Activated T-helper 2 cell treated with anti-CD3 and anti-CD28 coated beads, Interferon-gamma antibody, Interleukin-2, Interleukin-4, amounts not matched to agents 10 μg/mL and 5 μg/mL and 100 μg/mL, durations not matched to agents 14 hours and 24 hours and 36 hours (primary cell): ENCODE measurements around the gene JAG1. TPM values are rescaled to one million over a fixed set of nuclear protein-coding genes. Genes with fewer than 3 reads are reported as not detected.

Experiments
- DNase-seq: peaks from one replicate; pipeline ENCODE4 v3.0.0; 2021; ENCODE audit warnings: low spot score
- H3K27ac Mint-ChIP-seq: one replicate; pipeline ENCODE4 v1.8.0; 2021; ENCODE audit warnings: mixed read lengths
- H3K27me3 Mint-ChIP-seq: one replicate; pipeline ENCODE4 v1.8.0; 2021; ENCODE audit warnings: low read depth, mixed read lengths
- H3K36me3 Mint-ChIP-seq: one replicate; pipeline ENCODE4 v1.8.0; 2021; ENCODE audit warnings: low read depth, mixed read lengths
- H3K4me1 Mint-ChIP-seq: one replicate; pipeline ENCODE4 v1.8.0; 2021; ENCODE audit warnings: low read depth, mixed read lengths
- H3K4me3 Mint-ChIP-seq: one replicate; pipeline ENCODE4 v1.8.0; 2021; ENCODE audit warnings: low read depth, mild to moderate bottlenecking, moderate library complexity, mixed read lengths
- H3K9me3 Mint-ChIP-seq: one replicate; pipeline ENCODE4 v1.8.0; 2021; ENCODE audit warnings: mixed read lengths
- intact Hi-C: fragments of 100-400 bp; cut with micrococcal nuclease; formaldehyde crosslinking; loops from one replicate; pipeline ENCODE4 v1.15.1; 2023
- total RNA-seq: library from RNA; stranded (reverse); gene quantifications from 2 replicates; pipeline ENCODE4 v1.2.3, GENCODE V29; 2022

JAG1 gene
- total RNA-seq, 1 donor from 2014 or later = 2.8 TPM

- H3K27ac Mint-ChIP-seq = no peak overlapping the region
These were observed 12.7 kb upstream of the JAG1 start for GRCh38 chr20:10686356-10687133.

DNA sequence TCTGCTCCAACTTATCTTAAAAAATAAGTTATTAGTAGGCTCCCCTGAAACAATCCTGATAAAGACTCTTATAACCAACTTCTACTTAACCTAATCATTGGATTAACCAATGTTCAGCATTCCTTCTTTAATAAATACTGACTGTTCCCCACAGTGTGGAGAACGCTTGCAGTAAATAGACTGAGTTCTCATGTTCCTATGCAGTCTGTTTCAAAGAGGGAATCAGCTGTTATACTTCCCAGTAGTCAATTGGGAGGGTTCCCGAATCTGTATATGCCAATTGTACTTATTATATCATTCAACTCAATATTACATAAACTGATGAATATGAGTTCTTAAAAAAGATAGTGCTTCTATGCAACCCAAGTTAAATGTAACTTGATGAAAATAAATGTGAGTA lies 9.7 kb upstream of the JAG1 start:
- Mint-ChIP-seq H3K36me3 (no peaks in the 10 kb centered on the region), H3K27me3 (peaks cover 33% of the 10 kb centered on the region), H3K4me3 (no peak overlapping the region), H3K27ac (no peak overlapping the region), H3K9me3 (no peaks in the 10 kb centered on the region), H3K4me1 (no peaks in the 10 kb centered on the region)
- intact Hi-C loops = no loop called here
- no peak for DNase-seq

More at GRCh38 chr20:10686356-10687133, 12.7 kb upstream of the JAG1 start:
- H3K4me1 Mint-ChIP-seq = no peaks in the 10 kb centered on the region
- H3K27me3 Mint-ChIP-seq = peaks cover 19% of the 10 kb centered on the region
- no peaks in the 10 kb centered on the region for H3K36me3 Mint-ChIP-seq
- no peak overlapping the region for H3K4me3 Mint-ChIP-seq
- DNase-seq = no peak
- H3K9me3 Mint-ChIP-seq = no peaks in the 10 kb centered on the region
- intact Hi-C loops = no loop called here

- Mint-ChIP-seq H3K27ac (no peak overlapping the region), H3K36me3 (no peaks in the 10 kb centered on the region), H3K4me1 (no peaks in the 10 kb centered on the region), H3K4me3 (no peak overlapping the region), H3K9me3 (no peaks in the 10 kb centered on the region), H3K27me3 (peaks cover 33% of the 10 kb centered on the region)
- intact Hi-C loops = no loop called here
- no peak for DNase-seq
These were observed 9.1 kb upstream of the JAG1 start for GRCh38 chr20:10682939-10683338.

GRCh38 chr20:10681494-10681893 lies 7.7 kb upstream of the JAG1 start:
- DNase-seq = no peak
- Mint-ChIP-seq H3K9me3 (no peaks in the 10 kb centered on the region), H3K4me3 (no peak overlapping the region), H3K36me3 (no peaks in the 10 kb centered on the region), H3K27ac (no peak overlapping the region), H3K27me3 (peaks cover 39% of the 10 kb centered on the region), H3K4me1 (no peaks in the 10 kb centered on the region)
- intact Hi-C loops = no loop called here

DNA sequence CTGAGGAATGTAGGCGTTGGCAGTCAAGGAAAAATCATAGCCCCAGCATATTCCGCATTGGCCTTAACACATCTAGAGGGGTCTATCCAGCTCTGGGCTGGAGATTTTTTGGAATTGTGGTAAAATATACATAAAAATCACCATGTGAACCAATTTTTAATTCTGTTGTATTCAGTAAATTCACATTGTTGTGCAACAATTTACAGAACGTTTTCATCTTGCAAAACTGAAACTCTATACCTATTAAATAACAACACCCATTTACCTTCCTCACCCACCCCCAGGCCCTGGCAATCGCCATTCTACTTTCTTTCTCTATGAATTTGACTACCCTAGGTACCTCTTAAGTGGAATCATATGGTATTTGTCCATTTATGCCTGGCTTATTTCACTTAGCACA lies 6.8 kb upstream of the JAG1 start:
- Mint-ChIP-seq H3K36me3 (no peaks in the 10 kb centered on the region), H3K9me3 (no peaks in the 10 kb centered on the region), H3K27ac (no peak overlapping the region), H3K27me3 (peaks cover 46% of the 10 kb centered on the region), H3K4me1 (no peaks in the 10 kb centered on the region), H3K4me3 (no peak overlapping the region)
- intact Hi-C loops = no loop called here
- DNase-seq = no peak

DNA sequence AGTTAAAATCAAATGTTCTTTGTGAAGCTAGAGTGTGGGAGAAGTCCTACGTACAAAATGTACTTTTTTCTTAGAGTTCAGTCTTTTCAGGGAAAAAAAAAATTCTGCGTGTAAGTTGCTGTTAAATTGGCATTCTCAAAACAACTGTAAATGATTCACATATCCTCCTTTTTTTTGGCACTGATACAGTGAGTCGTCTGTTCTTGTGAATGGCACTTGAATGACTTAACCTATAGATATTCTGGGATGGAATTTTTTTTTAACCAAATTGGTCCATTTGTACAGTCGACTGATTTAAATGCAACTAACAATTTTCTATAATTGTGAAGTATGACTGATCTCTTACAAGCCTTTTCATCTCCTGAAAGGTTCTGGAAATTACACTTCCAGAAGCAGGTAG lies 5.5 kb upstream of the JAG1 start:
- no peak overlapping the region for H3K27ac Mint-ChIP-seq
- H3K4me1 Mint-ChIP-seq = peaks cover 6% of the 10 kb centered on the region
- no peaks in the 10 kb centered on the region for H3K9me3 Mint-ChIP-seq
- DNase-seq = no peak
- intact Hi-C loops = loop anchor here (10.0 kb wide), 1 partner anchor 704 kb away; no protein-coding TSS in a partner anchor
- no peak overlapping the region for H3K4me3 Mint-ChIP-seq
- no peaks in the 10 kb centered on the region for H3K36me3 Mint-ChIP-seq
- H3K27me3 Mint-ChIP-seq = peaks cover 55% of the 10 kb centered on the region

DNA sequence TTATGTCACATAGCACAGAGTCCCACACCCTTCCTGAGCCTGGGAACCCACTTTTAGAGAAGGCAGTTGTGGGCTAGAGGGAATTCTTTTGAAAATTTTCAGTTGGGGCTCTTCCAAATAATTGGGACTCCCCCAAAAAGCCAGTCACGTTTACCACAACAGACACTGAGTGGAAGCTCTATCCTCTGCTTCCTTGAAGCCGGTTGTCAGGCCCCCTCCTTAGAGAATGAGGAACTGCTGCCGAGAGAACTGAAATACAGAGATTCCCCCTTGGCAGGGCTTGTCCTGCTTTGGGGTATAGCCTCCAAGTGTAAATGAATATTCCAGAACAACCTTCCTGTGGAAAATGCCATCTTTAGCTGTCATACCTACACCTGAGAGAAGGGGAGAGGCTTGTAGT lies 2.7 kb upstream of the JAG1 start:
- Mint-ChIP-seq H3K9me3 (no peaks in the 10 kb centered on the region), H3K4me1 (peaks cover 20% of the 10 kb centered on the region), H3K4me3 (no peak overlapping the region), H3K36me3 (no peaks in the 10 kb centered on the region), H3K27ac (no peak overlapping the region), H3K27me3 (peaks cover 57% of the 10 kb centered on the region)
- DNase-seq = no peak
- intact Hi-C loops = loop anchor here (10.0 kb wide), 1 partner anchor 702 kb away; no protein-coding TSS in a partner anchor

- Mint-ChIP-seq H3K4me1 (peaks cover 27% of the 10 kb centered on the region), H3K4me3 (peak overlapping the region; percentile 73)
- intact Hi-C loops = loop anchor here (10.0 kb wide), 1 partner anchor 701 kb away; no protein-coding TSS in a partner anchor
These were observed 1.6 kb upstream of the JAG1 start for GRCh38 chr20:10675450-10675848.

GRCh38 chr20:10674684-10675449 lies 1.1 kb upstream of the JAG1 start:
- intact Hi-C loops = loop anchor here (1.0 to 10.0 kb wide), 4 partner anchors 72 to 700 kb away; partner anchors contain the start of genes MKKS and SNAP25
- peak; percentile 48 for DNase-seq
- peaks cover 65% of the 10 kb centered on the region for H3K27me3 Mint-ChIP-seq
- H3K4me1 Mint-ChIP-seq = peaks cover 30% of the 10 kb centered on the region
- no peaks in the 10 kb centered on the region for H3K36me3 Mint-ChIP-seq
- H3K9me3 Mint-ChIP-seq = no peaks in the 10 kb centered on the region
- no peak overlapping the region for H3K27ac Mint-ChIP-seq
- peak overlapping the region; percentile 73 for H3K4me3 Mint-ChIP-seq

More at GRCh38 chr20:10675450-10675848, 1.6 kb upstream of the JAG1 start:
- no peaks in the 10 kb centered on the region for H3K9me3 Mint-ChIP-seq
- H3K36me3 Mint-ChIP-seq = no peaks in the 10 kb centered on the region
- DNase-seq = no peak
- H3K27me3 Mint-ChIP-seq = peaks cover 62% of the 10 kb centered on the region
- H3K27ac Mint-ChIP-seq = no peak overlapping the region

- peaks cover 30% of the 10 kb centered on the region for H3K4me1 Mint-ChIP-seq
- no peaks in the 10 kb centered on the region for H3K36me3 Mint-ChIP-seq
- peak; percentile 13 for DNase-seq
- no peaks in the 10 kb centered on the region for H3K9me3 Mint-ChIP-seq
- H3K4me3 Mint-ChIP-seq = peak overlapping the region; percentile 92
- peak overlapping the region; percentile 87 for H3K27ac Mint-ChIP-seq
- H3K27me3 Mint-ChIP-seq = peaks cover 66% of the 10 kb centered on the region
- intact Hi-C loops = loop anchor here (2.0 to 10.0 kb wide), 3 partner anchors 171 to 699 kb away; partner anchors contain the start of gene SNAP25
These were observed 490 bp downstream of the JAG1 start for GRCh38 chr20:10673176-10673841.

DNA sequence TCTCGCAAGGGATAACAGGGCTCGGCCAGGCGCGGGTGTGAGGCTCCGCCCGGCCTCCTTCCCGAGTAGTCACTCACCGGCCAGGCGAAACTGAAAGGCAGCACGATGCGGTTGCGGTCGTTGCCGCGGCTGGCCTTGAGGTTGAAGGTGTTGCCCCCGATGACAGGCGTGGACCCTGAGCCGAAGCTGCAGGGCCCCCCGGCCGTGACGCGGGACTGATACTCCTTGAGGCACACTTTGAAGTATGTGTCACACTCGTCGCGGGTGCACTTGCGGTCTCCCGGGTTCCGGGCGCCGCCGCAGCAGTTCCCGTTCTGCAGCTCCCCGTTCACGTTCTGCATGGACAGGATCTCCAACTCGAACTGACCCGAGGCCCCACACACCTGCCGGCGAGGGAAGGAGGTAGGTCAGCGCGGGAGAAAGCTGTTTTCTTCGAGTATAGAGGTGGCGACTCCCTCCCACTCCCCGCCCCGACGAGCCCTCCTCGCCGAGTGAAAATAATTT lies 1.1 kb downstream of the JAG1 start:
- intact Hi-C loops = loop anchor here (1.0 to 10.0 kb wide), 4 partner anchors 114 to 698 kb away; partner anchors contain the start of gene SNAP25
- Mint-ChIP-seq H3K4me1 (peaks cover 30% of the 10 kb centered on the region), H3K4me3 (peak overlapping the region; percentile 83), H3K27ac (peak overlapping the region; percentile 67), H3K36me3 (no peaks in the 10 kb centered on the region), H3K9me3 (no peaks in the 10 kb centered on the region), H3K27me3 (peaks cover 66% of the 10 kb centered on the region)
- peak; percentile 60 for DNase-seq

DNA sequence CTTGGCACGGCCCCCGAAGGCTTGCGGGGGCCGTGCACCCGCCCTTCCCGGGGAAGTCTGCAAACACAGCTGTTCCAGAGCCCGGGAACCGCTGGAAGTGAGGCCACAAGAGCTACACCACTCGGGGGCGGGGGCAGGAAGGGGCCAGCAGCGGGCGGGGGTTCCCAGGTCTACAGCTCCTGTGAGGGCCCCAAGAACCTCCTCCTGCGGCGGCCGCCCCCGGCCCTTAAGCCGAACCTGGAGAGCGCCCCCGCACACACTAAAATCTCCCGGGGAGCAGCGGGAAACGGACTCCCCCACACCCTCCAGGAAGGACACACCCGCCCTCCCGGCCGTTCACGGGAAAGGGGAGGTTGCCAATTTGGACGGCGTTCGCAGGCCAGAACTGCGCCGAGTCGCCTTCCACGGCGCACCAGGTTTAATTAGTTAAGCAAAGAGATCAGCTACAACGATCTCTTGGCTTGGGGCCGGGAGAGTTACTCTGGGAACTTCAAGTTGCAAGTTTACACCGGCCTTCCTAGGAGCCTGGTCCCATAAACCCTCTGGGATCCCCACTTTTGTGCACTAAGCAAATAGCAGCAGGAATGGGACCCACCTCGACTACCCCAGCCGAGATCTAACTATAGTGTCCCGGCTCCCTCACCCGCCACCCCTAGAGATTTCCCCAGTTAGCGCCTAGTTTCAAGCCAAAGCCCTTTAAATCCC lies 1.7 kb downstream of the JAG1 start:
- Mint-ChIP-seq H3K36me3 (no peaks in the 10 kb centered on the region), H3K4me1 (peaks cover 30% of the 10 kb centered on the region), H3K9me3 (no peaks in the 10 kb centered on the region), H3K4me3 (peak overlapping the region; percentile 83), H3K27me3 (peaks cover 61% of the 10 kb centered on the region), H3K27ac (peak overlapping the region; percentile 52)
- intact Hi-C loops = loop anchor here (1.0 to 10.0 kb wide), 4 partner anchors 114 to 697 kb away; partner anchors contain the start of gene SNAP25
- DNase-seq = peak; percentile 13
